PFSK-1 (cell line): ENCODE data around the gene RAB11FIP3.

Experiments
- FOXP2 ChIP-seq: optimal IDR thresholded peaks from 2 replicates; pipeline ENCODE3; 2011; ENCODE audit warnings: borderline replicate concordance, control low read depth, inconsistent platforms; ENCODE audit not compliant: insufficient read depth; ENCODE audit errors: extremely low read length, extremely low read depth
- POLR2AphosphoS5 ChIP-seq: IDR thresholded peaks from 2 replicates; pipeline ENCODE4 v1.6.1; 2012; ENCODE audit warnings: low read depth, mild to moderate bottlenecking, control low read depth, low read length, moderate library complexity
- SIN3A ChIP-seq: IDR thresholded peaks from 2 replicates; pipeline ENCODE4 v1.6.1; 2012; ENCODE audit warnings: mild to moderate bottlenecking, low read length, moderate library complexity, borderline replicate concordance; ENCODE audit not compliant: insufficient read depth
- TAF1 ChIP-seq: IDR thresholded peaks from 2 replicates; pipeline ENCODE4 v1.6.1; 2012; ENCODE audit warnings: low read length, control low read depth, borderline replicate concordance; ENCODE audit not compliant: insufficient read depth
- TF ChIP-seq, protein P1 (sequence below), 2 experiments: IDR thresholded peaks; 2 replicates each; pipeline versions ENCODE4 v1.6.1 to v1.8.0; 2011 to 2012; ENCODE audit warnings: low read depth in 2 of 2, low read length in 2 of 2, control low read depth in 1 of 2, inconsistent platforms in 1 of 2, mild to moderate bottlenecking in 1 of 2, moderate library complexity in 1 of 2; ENCODE audit not compliant: insufficient read depth in 1 of 2

Gene RAB11FIP3

DNA sequence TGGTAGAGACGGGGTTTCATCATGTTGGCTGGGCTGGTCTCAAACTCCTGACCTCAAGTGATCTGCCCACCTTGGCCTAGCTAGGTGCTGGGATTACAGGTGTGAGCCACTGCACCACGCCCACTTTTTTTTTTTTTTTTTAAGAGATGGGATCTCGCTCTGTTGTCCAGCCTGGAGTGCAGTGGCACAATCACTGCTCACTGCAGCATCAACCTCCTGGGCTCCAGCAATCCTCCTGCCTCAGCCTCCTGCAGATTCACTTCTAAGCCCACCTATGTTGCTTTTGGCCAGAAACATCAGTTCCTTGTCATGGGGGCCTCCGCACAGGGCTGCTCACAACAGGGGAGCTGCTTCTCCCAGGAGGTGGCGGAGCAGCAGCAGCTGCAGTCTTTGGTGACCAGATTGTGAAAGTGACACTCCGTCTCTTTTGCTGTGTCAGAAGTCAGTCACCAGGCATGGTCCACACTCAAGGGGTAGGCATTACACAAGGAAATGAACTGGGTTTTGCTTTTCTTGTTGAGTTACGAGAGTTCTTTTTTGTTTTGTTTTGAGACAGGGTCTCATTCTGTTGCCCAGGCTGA is 32.9 kb upstream of the RAB11FIP3 start:
- TF ChIP-seq, protein P1, sequence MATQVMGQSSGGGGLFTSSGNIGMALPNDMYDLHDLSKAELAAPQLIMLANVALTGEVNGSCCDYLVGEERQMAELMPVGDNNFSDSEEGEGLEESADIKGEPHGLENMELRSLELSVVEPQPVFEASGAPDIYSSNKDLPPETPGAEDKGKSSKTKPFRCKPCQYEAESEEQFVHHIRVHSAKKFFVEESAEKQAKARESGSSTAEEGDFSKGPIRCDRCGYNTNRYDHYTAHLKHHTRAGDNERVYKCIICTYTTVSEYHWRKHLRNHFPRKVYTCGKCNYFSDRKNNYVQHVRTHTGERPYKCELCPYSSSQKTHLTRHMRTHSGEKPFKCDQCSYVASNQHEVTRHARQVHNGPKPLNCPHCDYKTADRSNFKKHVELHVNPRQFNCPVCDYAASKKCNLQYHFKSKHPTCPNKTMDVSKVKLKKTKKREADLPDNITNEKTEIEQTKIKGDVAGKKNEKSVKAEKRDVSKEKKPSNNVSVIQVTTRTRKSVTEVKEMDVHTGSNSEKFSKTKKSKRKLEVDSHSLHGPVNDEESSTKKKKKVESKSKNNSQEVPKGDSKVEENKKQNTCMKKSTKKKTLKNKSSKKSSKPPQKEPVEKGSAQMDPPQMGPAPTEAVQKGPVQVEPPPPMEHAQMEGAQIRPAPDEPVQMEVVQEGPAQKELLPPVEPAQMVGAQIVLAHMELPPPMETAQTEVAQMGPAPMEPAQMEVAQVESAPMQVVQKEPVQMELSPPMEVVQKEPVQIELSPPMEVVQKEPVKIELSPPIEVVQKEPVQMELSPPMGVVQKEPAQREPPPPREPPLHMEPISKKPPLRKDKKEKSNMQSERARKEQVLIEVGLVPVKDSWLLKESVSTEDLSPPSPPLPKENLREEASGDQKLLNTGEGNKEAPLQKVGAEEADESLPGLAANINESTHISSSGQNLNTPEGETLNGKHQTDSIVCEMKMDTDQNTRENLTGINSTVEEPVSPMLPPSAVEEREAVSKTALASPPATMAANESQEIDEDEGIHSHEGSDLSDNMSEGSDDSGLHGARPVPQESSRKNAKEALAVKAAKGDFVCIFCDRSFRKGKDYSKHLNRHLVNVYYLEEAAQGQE (IDR thresholded peaks at IDR 0.05; ENCODE audit: insufficient read depth in 1 of 2, low read depth in 2 of 2, low read length in 2 of 2): no peak
- TF ChIP-seq SIN3A (no peak), FOXP2 (no peak), TAF1 (no peak), POLR2AphosphoS5 (no peak)

DNA sequence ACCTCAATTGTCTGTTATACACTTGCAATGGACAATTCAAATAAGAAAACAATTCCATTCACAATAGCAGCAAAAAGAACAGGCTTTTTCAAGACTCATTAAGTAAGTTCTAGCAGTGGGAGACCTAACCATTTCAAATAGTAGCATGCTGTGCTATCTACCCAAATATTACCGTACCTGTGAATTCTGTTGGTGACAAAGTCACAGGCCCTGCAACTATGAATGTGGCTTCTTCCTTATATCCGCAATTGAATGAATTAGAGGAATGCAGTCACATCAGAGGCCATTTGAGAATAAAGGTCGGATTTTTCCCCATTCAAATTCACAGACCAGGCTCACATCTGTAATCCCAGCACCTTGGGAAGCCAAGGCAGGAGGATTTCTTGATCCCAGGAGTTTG is 29.2 kb upstream of the RAB11FIP3 start:
- no peak for TF ChIP-seq SIN3A
- TF ChIP-seq TAF1: no peak
- TF ChIP-seq FOXP2: no peak
- TF ChIP-seq POLR2AphosphoS5: no peak
- TF ChIP-seq, protein P1 (IDR thresholded peaks at IDR 0.05; ENCODE audit: insufficient read depth in 1 of 2, low read depth in 2 of 2, low read length in 2 of 2): no peak

GRCh38 chr16:396605-397004 is 28.8 kb upstream of the RAB11FIP3 start:
- no peak; the same call in 1 of the 2 replicates for TF ChIP-seq POLR2AphosphoS5
- no peak for TF ChIP-seq SIN3A
- TF ChIP-seq, protein P1 (IDR thresholded peaks at IDR 0.05; ENCODE audit: insufficient read depth in 1 of 2, low read depth in 2 of 2, low read length in 2 of 2): no peak
- TF ChIP-seq FOXP2: no peak
- no peak for TF ChIP-seq TAF1

- TF ChIP-seq TAF1 (no peak), POLR2AphosphoS5 (no peak), FOXP2 (no peak), SIN3A (no peak)
- TF ChIP-seq, protein P1 (IDR thresholded peaks at IDR 0.05; ENCODE audit: insufficient read depth in 1 of 2, low read depth in 2 of 2, low read length in 2 of 2): no peak
Measured at GRCh38 chr16:397135-397661, 28.3 kb upstream of the RAB11FIP3 start, which contains the start of gene NME4. TSS of gene NME4 (plus strand) at chr16:397199. CDS start at chr16:397223, 24 bp downstream.

GRCh38 chr16:397736-398332 is 27.6 kb upstream of the RAB11FIP3 start:
- TF ChIP-seq FOXP2 (no peak), SIN3A (no peak), TAF1 (no peak)
